H7 (cell line): ENCODE measurements around the gene PRPF6. TPM values are rescaled to one million over a fixed set of nuclear protein-coding genes. Genes with fewer than 3 reads are reported as not detected.

Experiments
- DNase-seq: peaks from one replicate; pipeline ENCODE4 v3.0.0; 2012
- H3K27me3 ChIP-seq: 2 replicates; pipeline ENCODE4 v1.6.0; 2011; ENCODE audit warnings: mild to moderate bottlenecking, low read length; ENCODE audit not compliant: control insufficient read depth, insufficient read depth
- H3K36me3 ChIP-seq: replicated peaks from 2 replicates; pipeline ENCODE4 v1.5.1; 2011; ENCODE audit warnings: low read length; ENCODE audit not compliant: control insufficient read depth, insufficient read depth
- H3K4me3 ChIP-seq: 2 replicates; pipeline ENCODE4 v1.5.1; 2011; ENCODE audit warnings: low read depth, mild to moderate bottlenecking, control low read depth, low read length, moderate library complexity; ENCODE audit not compliant: insufficient read depth
- total RNA-seq: library from RNA; depleted of rRNA; stranded (reverse); fragments of >200 nt; shearing (Covaris generic); gene quantifications from 2 replicates; pipeline ENCODE4 v1.2.3, GENCODE V29; 2014

Gene PRPF6
- total RNA-seq, 1 experiment from 2014 or later = 70.8 TPM

DNA sequence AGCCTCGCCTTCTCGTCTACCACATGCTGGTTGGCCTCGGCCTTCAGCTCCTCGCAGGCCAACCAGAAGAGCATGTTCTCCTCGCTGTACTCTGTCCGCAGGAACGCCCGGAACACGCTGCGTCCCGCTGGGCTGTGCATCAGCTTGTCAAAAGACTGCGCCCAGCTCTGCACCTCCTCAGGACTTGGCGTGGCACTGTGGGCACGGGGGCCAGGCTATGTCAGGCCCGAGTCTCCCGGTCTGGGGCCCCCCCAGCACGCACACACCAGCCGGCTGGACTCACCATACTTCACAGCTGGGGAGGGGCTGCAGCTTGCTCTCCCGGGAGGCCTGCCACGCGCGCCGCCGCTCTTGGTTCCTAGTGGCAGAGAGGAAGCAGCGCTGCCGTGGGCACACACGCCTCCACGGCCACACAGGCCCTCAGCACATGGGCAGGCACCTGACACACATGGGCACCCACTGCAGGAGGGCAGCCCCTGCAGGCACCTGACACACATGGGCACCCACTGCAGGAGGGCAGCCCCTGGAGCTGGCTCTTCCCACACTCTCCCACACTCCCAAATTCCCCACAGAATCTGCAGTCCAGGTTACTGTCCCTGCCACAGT, 93.4 kb downstream of the PRPF6 start:
- Histone ChIP-seq H3K36me3 (no peaks in the 10 kb centered on the region; the same call in 1 of the 2 replicates), H3K4me3 (no peak overlapping the region), H3K27me3 (no peaks in the 10 kb centered on the region)
- DNase-seq = no peak

DNA sequence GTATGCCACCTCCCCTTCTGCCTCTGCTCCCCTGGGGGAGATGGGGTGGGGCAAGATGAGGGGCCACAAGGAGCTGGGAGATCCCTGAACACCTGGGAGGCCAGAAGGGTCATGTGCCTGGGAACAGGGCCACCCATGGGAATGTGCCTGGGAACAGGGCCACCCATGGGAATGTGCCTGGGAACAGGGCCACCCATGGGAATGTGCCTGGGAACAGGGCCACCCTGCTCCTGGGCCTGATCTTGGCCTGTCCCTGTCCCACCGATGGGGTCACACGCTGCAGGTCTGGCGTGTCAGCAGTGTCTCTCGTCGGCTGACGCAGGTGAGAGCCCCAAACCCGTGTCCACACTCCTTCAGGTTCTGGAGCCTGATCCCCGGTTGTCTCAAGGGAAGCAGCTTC, 94.0 kb downstream of the PRPF6 start:
- no peak for DNase-seq
- Histone ChIP-seq H3K4me3 (no peak overlapping the region), H3K36me3 (no peaks in the 10 kb centered on the region; the same call in 1 of the 2 replicates)

DNA sequence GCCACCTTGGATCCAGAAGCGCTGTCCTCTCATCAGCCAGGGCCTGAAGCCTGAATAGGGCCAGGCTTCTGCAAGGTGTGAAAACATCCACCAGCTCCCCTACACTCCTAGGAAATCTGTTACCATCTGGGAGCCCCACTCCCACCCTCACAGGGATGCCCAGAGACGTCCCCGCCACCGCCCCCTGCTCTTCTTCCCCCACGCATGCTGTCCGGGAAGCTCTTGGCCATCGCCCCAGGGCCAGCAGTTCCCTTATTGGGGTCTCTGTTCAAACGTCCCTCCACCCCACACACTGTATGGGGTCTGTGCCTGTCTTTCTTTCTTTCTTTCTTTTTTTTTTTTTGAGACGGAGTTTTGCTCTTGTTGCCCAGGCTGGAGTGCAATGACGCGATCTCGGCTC, 94.6 kb downstream of the PRPF6 start:
- H3K27me3 ChIP-seq = peaks cover 6% of the 10 kb centered on the region
- H3K4me3 ChIP-seq = no peak overlapping the region
- no peaks in the 10 kb centered on the region for H3K36me3 ChIP-seq
- DNase-seq = no peak

More for the DNA sequence above, 94.0 kb downstream of the PRPF6 start:
- peaks cover under 1% of the 10 kb centered on the region; the same call in 1 of the 2 replicates for H3K27me3 ChIP-seq

DNA sequence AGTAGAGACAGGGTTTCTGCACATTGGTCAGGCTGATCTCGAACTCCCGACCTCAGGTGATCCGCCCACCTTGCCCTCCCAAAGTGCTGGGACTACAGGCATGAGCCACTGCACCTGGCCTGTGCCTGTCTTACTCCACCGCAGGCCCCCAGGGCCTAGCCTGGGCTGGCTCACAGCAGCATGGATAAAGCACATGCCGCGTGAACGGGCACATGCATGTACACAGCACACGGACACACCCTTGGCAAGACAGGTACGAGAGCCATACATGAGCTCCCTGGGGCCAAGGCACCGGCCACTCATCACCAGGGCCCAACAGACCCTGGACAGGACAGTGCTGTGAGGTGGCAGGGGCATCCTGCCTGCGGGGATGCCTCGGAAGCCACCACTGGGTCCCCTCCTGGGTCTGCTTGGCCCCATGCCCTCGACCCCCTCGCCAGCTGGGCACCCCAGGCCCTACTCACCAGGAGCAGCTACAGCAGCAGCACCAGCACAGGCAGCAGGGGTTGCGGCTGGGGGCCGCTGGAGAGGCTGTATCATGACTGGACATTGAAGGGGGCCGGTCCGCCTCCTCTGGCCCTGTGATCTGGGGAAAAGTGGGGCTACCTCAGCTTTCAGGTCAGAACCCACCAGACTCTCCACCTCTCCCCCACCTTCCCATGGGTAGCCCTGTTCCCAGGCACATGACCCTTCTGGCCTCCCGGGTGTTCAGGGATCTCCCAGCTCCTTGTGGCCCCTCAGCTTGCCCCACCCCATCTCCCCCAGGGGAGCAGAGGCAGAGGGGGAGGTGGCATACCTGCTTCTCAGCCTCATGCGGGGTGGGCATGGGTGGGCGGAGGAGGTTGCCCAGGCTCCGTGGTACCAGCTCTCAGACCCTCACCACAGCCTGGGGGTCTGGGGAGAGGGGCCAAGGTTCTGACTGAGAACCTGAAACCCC, 95.4 kb downstream of the PRPF6 start:
- no peak for DNase-seq
- Histone ChIP-seq H3K4me3 (no peak overlapping the region), H3K36me3 (no peaks in the 10 kb centered on the region), H3K27me3 (peaks cover 8% of the 10 kb centered on the region)

DNA sequence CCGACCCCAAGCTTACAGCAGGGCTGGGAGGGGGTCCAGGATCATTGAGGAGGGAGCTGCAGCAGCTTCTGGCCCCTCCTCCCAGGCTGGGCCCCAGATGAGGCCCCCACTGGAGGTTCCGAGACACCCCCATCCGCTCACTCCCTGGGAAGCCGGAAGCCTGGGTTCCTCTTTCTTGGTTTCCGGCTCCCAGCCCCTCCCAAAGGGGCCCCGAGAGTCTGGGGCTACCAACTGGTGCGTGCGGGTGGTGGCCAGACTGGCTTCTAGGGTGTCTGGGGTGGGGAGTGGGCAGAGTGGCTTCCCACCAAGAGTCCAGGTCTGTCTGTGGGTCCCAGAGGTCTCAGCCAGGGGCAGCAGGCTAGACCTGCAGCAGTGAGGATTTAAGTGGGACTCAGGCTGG, 96.2 kb downstream of the PRPF6 start:
- no peak overlapping the region for H3K4me3 ChIP-seq
- H3K27me3 ChIP-seq = peaks cover 10% of the 10 kb centered on the region
- DNase-seq = no peak
- no peaks in the 10 kb centered on the region for H3K36me3 ChIP-seq

DNA sequence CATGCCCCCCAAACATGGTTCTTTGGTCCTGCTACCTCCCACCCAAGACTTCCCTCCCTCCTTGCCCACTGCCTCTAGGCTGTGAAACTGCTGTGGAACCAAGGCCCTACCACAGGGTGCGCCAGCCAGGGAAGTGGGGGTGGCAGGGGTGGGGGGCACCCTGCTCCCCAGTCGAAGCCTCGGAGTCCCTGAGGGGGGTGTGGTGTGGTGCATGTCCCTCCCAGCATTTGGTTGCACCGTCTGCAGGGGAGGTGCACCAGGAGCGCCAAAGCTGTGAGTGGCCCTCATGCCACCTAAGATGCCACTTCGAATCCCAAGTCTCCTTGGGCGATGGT, 96.6 kb downstream of the PRPF6 start:
- H3K36me3 ChIP-seq = no peaks in the 10 kb centered on the region
- DNase-seq = no peak
- peaks cover 14% of the 10 kb centered on the region for H3K27me3 ChIP-seq
- H3K4me3 ChIP-seq = no peak overlapping the region

DNA sequence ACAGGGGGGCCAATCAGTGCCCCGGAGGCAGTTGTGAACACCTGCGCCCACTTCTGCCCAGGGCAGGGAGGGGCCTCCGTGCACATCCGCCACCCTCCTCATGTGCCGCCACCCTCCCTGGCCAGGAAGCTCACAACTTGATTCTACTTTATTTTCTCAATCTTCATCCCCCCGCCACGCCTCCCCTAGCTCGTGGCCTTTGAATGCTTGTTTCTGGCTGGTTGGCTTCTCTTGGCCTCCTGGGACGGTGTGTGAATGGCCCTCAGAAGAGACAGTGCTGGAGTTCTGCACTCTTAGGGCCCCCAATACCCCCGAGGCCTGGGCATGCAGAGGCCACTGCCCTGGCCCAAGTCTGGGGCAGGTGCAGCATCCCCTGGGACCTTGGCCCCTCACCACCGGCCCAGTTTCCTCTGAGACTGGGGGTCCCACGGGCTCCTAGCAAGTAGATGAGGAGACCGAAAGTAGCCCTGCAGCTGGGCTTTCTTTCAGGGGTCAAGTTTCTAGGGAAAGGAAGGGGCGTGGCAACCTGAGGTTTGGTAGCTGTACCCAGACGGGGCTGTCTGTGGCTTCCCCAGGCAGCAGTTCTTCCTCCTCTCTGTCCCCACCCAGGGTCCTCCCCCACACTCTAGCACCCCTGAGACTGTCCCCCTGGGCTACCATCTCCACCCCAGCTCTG, 97.1 kb downstream of the PRPF6 start:
- Histone ChIP-seq H3K27me3 (peaks cover 18% of the 10 kb centered on the region), H3K4me3 (no peak overlapping the region), H3K36me3 (no peaks in the 10 kb centered on the region)
- DNase-seq = peak; percentile 74

DNA sequence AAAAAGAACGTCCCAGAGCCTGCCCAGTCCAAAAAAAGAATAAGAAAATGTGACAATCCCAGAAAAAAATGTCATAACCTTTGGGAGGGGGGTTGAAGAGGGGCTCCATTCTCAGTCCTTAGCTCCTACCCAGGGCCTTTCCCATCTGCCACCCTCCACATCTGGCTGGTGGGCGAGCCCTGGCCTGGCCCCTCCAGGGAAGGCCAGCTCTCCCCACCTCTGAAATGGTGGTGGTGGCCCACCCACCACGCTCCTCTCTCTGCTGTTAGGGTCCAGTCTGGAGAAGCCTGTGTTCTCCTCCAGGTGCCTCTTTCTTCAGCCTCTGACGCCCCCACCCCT, 98.0 kb downstream of the PRPF6 start:
- DNase-seq = no peak
- Histone ChIP-seq H3K27me3 (peaks cover 23% of the 10 kb centered on the region), H3K36me3 (no peaks in the 10 kb centered on the region), H3K4me3 (peak overlapping the region; percentile 75)

DNA sequence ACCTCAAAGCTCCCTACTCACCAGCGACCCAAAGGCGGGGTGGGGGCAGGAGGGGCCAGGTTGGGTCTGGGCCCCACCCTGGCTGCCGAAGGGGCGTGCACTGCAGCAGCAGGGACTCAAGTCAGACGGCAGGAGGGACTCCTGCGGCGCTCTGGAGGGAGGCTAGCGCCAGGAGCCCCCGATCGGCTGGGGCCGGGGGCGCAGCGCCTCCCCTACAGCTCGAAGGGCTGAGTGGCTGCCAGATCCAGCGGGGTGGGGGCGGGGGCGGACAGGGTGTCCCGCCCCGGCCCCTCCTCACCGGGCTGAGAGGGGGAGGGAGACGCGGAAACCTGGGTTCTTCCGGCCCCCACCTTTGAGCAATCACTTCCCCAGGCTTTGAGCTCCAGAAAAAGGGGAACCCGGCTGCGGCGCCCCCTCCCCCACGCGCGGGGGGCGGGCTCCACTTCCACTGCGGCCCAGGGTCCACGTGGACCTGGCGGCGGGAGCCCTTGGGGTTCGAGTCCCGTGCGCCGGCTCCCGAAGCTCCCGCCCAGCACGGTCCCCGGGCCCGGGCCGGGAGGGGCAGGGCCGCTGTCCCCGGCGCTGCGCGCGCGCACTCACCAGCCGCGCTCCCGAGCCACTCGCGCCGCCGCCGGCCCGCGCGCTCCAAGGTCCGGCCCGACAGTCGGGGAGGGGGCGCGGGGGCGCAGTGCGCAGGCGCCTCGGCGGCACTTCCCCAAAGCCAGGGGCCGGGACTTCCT, 98.5 kb downstream of the PRPF6 start, which contains the start of gene RGS19:
TSS of gene RGS19 (minus strand) at position 246 of the 740 bp plus-strand sequence. CDS start 2,632 bp downstream, outside the sequence.
- H3K36me3 ChIP-seq = no peaks in the 10 kb centered on the region
- H3K4me3 ChIP-seq = peak within 1 kb of the TSS; percentile 79
- peaks cover 28% of the 10 kb centered on the region for H3K27me3 ChIP-seq
- peak; percentile 99 for DNase-seq

DNA sequence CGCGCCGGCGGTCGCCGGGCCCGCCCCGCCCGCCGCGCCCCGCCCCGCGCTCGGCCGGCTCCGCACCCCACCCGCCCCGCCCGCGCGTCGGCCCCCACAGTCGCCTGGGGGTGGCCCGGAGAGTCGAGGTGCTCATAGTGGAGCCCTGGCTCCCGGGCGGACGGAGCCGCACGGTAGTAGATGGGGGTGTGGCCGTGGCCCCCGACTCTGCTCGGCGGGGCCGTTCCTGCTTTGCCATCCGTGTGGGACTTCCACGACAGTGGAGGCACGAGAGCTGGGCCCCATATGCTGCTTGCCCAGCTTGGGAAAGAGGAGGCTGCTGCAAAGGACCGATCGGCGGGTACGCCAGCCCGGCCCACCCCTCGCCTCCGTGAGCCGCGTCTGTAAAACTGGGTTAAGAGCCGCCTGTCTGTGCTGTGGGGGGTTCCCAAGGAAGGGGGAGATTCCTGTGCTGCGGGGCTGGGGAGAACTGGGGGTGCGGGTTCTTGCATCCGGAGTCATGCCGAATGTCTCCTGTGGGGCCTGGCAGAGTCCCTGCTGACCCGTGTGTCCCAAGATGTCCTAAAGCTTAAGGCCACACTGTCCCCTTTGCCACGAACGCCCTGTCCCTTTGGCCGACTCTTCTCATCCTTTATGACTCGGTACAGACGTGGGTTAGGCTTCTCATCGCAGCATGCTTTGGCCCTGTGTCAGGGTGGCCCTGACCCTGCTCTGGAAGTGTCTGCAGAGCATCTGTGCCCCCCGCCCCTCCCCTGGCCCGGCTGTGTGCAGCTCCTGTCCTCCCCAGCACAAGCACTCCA, 99.3 kb downstream of the PRPF6 start, which contains the start of gene OPRL1:
TSS of gene OPRL1 (plus strand) at position 70 of the 800 bp plus-strand sequence. CDS start 12,639 bp downstream, outside the sequence.
- DNase-seq = peak; percentile 80
- no peaks in the 10 kb centered on the region for H3K36me3 ChIP-seq
- H3K4me3 ChIP-seq = peak within 1 kb of the TSS; percentile 79
- peaks cover 36% of the 10 kb centered on the region for H3K27me3 ChIP-seq

DNA sequence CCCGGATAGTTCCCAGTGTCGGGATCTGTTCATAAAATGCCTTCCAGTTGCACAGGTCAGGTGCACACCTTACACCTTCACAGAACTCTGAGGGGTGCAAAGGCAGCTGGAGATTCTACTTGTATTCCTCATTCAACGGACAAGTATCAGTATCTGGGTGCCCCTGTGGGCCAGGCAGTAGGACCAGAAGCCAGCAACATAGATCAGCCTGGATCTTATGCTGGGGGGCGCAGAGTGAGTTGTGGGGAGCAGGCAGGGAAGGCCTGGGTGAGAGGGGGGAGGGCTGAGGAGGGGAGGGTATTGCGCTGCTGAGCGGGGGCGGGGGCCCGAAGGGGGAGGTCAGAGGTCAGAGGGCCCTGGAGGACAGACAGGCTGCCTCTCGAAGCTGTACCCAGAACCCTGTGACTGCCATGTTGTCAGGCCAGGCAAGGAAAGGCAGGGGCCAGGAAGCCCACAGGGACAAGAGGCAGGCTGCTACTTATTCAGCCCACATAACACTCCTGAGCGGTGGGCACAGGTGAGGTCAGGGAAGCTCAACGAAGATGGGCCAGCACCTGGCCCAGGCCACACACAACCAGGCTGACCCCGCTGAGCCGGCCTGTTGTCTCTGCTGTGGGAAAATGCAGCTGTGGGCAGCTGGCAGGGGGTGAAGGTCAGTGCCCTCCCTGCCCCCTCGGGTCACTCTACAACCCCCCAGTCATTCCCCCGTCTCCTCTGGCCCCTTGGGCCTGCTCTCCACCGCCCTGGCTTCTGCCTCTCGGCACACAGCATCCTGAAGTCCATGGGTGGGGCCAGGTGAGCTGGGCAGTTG, 100.1 kb downstream of the PRPF6 start:
- Histone ChIP-seq H3K36me3 (no peaks in the 10 kb centered on the region), H3K4me3 (peak overlapping the region; percentile 79), H3K27me3 (peaks cover 38% of the 10 kb centered on the region)
- DNase-seq = no peak

DNA sequence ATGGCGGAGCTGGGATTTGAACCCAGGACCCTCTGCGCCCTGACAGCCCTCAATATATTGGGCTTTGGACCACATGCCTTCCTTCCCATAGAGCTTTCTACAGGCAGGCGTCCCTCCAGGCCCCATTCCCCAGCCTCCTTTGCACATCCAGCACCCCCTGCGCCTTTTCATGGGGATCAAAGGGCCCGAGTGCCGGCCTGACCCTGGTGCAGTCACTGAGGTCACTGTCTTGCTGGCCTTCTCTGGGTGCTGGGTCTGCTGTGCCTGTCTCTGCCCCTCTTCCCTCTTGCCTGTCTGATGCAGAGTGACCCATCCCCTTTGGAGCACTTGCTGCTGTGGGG, 100.7 kb downstream of the PRPF6 start:
- Histone ChIP-seq H3K4me3 (no peak overlapping the region), H3K27me3 (peaks cover 38% of the 10 kb centered on the region), H3K36me3 (no peaks in the 10 kb centered on the region)
- no peak for DNase-seq

DNA sequence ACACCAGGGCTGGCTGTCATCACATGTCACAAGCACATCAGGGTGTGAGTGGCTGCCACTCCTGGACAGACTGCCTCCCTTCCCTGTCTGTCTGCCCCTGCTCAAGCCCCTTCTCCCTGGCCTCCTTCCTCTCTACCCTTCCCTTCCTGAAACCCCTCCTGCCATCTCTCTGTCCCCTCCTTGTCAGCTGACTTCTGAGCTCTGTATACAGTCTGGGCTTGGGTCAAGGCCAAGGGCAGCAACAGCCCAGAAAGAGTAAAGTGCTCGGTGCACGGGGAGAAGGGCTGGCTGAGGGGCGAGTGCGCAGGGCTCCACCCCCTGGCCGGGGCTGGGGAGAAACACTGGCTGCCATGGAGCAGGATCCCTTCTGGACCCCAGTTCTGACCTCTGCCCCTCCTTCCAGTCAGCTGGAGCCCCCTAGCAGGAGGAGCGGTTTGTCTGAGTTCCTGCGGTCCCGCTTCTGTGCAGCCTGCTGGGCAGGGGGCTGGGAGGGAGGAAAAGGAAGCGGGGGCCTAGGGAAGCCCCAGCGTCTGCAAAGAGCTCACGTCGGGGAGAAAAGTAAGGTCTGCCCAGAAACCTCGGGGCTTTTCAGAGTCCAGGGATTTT, 101.3 kb downstream of the PRPF6 start:
- Histone ChIP-seq H3K36me3 (no peaks in the 10 kb centered on the region), H3K4me3 (no peak overlapping the region), H3K27me3 (peaks cover 38% of the 10 kb centered on the region)
- DNase-seq = peak; percentile 86
